ENCODE results near the gene PCGF3.

DNA sequence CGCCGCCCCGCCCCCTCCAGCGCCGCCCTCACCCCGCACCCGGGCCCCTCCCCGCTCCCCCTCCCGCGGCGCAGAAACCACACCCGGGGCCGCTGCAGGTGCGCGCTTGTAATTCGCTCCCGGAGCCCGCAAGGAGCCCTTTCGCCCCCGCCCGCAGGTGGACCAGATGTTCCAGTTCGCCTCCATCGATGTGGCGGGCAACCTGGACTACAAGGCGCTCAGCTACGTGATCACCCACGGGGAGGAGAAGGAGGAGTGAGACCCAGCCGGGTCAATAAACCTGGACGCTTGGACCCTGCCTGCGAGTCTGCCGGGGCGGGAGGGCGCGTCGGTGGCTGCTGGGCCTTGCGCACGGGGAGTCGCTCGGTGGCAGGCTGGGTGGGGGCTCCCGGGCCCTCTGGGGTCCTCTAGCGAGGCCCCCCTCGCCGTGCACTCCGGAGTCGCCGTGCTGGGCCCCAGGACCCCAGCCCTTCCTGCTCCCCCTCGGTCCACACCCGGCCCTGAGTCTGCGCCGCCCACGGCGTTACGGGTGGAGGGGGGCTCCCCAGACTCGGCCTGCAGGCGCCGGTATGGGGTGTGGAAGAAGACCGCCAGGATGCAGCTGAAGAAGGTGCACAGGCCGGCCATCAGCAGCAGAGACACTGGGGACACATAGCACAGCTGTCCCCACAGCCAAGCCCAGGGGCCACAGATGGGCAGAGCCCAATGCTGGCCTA lies 23.7 kb upstream of the PCGF3 start:
- no peak for TF ChIP-seq MXI1 (IDR thresholded peaks at IDR 0.05; ENCODE audit: low read depth, low read length)
- TF ChIP-seq, protein P1, sequence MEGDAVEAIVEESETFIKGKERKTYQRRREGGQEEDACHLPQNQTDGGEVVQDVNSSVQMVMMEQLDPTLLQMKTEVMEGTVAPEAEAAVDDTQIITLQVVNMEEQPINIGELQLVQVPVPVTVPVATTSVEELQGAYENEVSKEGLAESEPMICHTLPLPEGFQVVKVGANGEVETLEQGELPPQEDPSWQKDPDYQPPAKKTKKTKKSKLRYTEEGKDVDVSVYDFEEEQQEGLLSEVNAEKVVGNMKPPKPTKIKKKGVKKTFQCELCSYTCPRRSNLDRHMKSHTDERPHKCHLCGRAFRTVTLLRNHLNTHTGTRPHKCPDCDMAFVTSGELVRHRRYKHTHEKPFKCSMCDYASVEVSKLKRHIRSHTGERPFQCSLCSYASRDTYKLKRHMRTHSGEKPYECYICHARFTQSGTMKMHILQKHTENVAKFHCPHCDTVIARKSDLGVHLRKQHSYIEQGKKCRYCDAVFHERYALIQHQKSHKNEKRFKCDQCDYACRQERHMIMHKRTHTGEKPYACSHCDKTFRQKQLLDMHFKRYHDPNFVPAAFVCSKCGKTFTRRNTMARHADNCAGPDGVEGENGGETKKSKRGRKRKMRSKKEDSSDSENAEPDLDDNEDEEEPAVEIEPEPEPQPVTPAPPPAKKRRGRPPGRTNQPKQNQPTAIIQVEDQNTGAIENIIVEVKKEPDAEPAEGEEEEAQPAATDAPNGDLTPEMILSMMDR (IDR thresholded peaks at IDR 0.05 in 2 of 3, conservative IDR thresholded peaks at IDR 0.05 in 1 of 3; ENCODE audit: control insufficient read depth in 2 of 3, extremely low read depth in 1 of 3, insufficient read depth in 1 of 3, low read depth in 3 of 3, low read length in 3 of 3) = no peak
- TF ChIP-seq, protein P2, sequence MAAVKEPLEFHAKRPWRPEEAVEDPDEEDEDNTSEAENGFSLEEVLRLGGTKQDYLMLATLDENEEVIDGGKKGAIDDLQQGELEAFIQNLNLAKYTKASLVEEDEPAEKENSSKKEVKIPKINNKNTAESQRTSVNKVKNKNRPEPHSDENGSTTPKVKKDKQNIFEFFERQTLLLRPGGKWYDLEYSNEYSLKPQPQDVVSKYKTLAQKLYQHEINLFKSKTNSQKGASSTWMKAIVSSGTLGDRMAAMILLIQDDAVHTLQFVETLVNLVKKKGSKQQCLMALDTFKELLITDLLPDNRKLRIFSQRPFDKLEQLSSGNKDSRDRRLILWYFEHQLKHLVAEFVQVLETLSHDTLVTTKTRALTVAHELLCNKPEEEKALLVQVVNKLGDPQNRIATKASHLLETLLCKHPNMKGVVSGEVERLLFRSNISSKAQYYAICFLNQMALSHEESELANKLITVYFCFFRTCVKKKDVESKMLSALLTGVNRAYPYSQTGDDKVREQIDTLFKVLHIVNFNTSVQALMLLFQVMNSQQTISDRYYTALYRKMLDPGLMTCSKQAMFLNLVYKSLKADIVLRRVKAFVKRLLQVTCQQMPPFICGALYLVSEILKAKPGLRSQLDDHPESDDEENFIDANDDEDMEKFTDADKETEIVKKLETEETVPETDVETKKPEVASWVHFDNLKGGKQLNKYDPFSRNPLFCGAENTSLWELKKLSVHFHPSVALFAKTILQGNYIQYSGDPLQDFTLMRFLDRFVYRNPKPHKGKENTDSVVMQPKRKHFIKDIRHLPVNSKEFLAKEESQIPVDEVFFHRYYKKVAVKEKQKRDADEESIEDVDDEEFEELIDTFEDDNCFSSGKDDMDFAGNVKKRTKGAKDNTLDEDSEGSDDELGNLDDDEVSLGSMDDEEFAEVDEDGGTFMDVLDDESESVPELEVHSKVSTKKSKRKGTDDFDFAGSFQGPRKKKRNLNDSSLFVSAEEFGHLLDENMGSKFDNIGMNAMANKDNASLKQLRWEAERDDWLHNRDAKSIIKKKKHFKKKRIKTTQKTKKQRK (IDR thresholded peaks at IDR 0.05; ENCODE audit: low read depth, low read length) = no peak
- no peak for TF ChIP-seq SP1 (IDR thresholded peaks at IDR 0.05; ENCODE audit: low read depth, low read length)
- TF ChIP-seq SMAD1 (IDR thresholded peaks at IDR 0.05; ENCODE audit: low read depth, partially characterized antibody) = no peak
- no peak for TF ChIP-seq NBN (IDR thresholded peaks at IDR 0.05)

Data from GM12878 (cell line).